GM18526 (cell line): ENCODE measurements around the gene TAS2R4.

ENCODE experiments used
- POLR2A ChIP-seq: IDR thresholded peaks from 3 replicates; pipeline ENCODE4 v1.6.1; 2011; ENCODE audit not compliant: insufficient read length; ENCODE audit errors: extremely low read depth

TAS2R4 gene

DNA sequence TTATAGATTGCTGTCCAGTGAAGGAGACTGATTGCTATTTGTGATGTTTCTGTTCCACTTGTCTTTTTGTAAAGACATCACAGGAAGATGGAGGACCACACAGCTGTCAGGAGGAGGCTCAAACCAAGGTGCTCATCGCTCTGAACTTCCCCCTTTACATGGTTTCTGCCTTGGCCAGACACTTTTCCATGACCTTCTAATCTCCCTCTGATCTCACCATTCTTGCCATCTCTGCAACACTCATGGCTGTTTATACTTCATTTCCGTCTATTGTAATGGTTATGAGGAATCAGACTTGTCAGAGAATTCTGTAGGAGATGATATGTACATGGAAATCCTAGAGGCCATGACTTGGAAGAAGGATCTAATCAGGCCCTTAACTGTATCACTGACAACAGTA lies 11.8 kb downstream of the TAS2R4 start:
- TF ChIP-seq POLR2A: no peak

DNA sequence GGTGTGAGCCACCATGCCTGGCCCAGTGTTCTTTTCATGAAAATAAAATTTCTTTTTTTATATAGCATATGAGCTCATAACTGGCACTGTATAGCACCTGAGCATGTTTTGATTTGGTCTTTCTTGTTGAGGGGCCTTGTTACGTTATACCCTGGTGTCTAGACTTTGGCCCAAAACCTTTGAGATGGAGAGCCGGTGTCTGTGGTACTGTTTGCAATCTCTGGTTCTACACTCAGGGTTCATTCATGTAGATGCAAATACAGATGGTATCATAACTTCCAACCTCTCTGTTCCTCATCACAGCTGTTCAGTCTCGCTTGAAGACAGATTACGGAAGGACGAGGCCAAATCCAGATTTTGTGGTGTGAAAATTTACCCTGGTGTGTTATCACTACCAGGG lies 13.4 kb downstream of the TAS2R4 start, which contains the start of gene TAS2R5:
Gene TAS2R5 (plus strand): TSS at position 301 of the 400 bp plus-strand sequence. CDS start 145 bp downstream, outside the sequence.
- no peak for TF ChIP-seq POLR2A

GRCh38 chr7:141792526-141792925 lies 16.1 kb downstream of the TAS2R4 start:
- TF ChIP-seq POLR2A: no peak

- no peak for TF ChIP-seq POLR2A
Observed at GRCh38 chr7:141820067-141820466, 43.6 kb downstream of the TAS2R4 start.
